ENCODE data around the gene ZNF778.

GRCh38 chr16:89192956-89193575 lies 24.4 kb upstream of the ZNF778 start:
- TF ChIP-seq CTCF (tag by site-specific recombination; IDR thresholded peaks at IDR 0.05) (no peak), ZNF391 (tag by site-specific recombination; IDR thresholded peaks at IDR 0.05; ENCODE audit: borderline replicate concordance, low read depth) (no peak), ZEB2 (tag by site-specific recombination; IDR thresholded peaks at IDR 0.05) (no peak), ZNF350 (tag by site-specific recombination; IDR thresholded peaks at IDR 0.05) (no peak), OSR2 (tag by site-specific recombination; IDR thresholded peaks at IDR 0.05) (no peak), ZNF660 (tag by site-specific recombination; IDR thresholded peaks at IDR 0.05) (no peak), ZNF785 (tag by site-specific recombination; IDR thresholded peaks at IDR 0.05) (no peak), SALL2 (tag by site-specific recombination; IDR thresholded peaks at IDR 0.05; ENCODE audit: borderline replicate concordance) (no peak), ZNF174 (tag by site-specific recombination; IDR thresholded peaks at IDR 0.05) (no peak), ZBTB48 (tag by site-specific recombination; IDR thresholded peaks at IDR 0.05) (no peak), ZNF132 (tag by site-specific recombination; IDR thresholded peaks at IDR 0.05; ENCODE audit: borderline replicate concordance) (no peak)
- TF ChIP-seq, protein P1, sequence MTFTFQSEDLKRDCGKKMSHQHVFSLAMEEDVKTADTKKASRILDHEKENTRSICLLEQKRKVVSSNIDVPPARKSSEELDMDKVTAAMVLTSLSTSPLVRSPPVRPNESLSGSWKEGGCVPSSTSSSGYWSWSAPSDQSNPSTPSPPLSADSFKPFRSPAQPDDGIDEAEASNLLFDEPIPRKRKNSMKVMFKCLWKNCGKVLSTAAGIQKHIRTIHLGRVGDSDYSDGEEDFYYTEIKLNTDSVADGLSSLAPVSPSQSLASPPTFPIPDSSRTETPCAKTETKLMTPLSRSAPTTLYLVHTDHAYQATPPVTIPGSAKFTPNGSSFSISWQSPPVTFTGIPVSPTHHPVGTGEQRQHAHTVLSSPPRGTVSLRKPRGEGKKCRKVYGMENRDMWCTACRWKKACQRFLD (tag by site-specific recombination; IDR thresholded peaks at IDR 0.05) = no peak
- TF ChIP-seq, protein P2, sequence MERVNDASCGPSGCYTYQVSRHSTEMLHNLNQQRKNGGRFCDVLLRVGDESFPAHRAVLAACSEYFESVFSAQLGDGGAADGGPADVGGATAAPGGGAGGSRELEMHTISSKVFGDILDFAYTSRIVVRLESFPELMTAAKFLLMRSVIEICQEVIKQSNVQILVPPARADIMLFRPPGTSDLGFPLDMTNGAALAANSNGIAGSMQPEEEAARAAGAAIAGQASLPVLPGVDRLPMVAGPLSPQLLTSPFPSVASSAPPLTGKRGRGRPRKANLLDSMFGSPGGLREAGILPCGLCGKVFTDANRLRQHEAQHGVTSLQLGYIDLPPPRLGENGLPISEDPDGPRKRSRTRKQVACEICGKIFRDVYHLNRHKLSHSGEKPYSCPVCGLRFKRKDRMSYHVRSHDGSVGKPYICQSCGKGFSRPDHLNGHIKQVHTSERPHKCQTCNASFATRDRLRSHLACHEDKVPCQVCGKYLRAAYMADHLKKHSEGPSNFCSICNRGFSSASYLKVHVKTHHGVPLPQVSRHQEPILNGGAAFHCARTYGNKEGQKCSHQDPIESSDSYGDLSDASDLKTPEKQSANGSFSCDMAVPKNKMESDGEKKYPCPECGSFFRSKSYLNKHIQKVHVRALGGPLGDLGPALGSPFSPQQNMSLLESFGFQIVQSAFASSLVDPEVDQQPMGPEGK (tag by site-specific recombination; IDR thresholded peaks at IDR 0.05) = no peak
